Measurements from ENCODE around the gene PARD3. TPM values are rescaled to one million over a fixed set of nuclear protein-coding genes. Genes with fewer than 3 reads are reported as not detected.
"Not testable (repeated sequence)": the region's sequence is repeated elsewhere in the genome, so short reads cannot be mapped to it uniquely, and the experiment has no call there.

The PARD3 gene
- total RNA-seq, 1 donor from 2014 or later, result 58.7 TPM

DNA sequence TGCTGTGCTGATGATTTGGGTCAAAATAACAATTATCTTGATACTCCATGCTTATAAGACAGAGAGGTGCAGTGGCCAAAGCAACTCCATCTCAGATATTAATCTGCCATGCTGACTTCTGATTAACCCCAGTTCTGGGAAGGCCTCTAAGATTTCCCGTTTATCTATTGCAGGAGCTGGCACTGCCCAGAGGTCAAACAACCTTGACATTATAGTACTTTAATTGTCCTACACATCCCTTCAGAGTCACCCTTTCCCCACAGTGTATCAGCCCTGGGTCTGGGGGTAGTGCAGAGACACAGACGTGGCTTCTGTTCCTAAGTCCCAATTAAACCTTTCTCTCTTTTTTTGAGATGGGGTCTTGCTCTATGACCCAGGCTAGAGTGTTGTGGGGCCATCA lies 63.8 kb downstream of the PARD3 start:
- H3K9ac ChIP-seq, result no peak overlapping the region

DNA sequence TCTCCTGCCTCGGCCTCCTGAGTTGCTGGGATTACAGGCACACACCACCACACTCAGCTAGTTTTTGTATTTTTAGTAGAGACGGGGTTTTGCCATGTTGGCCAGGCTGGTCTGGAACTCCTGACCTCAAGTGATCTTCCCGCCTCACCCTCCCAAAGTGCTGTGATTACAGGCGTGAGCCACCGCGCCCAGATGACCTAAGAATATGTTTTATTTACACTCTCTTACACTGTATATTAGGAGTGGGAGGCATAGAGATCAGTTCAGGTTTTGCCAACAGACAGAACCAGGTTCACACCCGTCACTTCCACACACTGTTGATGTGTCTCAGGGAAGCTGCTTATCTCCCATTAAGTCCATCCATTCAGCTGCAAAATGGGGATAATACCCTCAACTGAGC lies 64.3 kb downstream of the PARD3 start:
- H3K4me1 Mint-ChIP-seq, result peaks cover 27% of the 10 kb centered on the region
- H3K9me3 Mint-ChIP-seq; H3K4me1 ChIP-seq; H2AFZ ChIP-seq (replicated peaks); H3K36me3 ChIP-seq; H3K27ac Mint-ChIP-seq; H3K36me3 Mint-ChIP-seq; H3F3A ChIP-seq (ENCODE audit: low read depth); H3K4me3 ChIP-seq; DNase-seq (ENCODE audit: low spot score); H3K27me3 Mint-ChIP-seq (ENCODE audit: insufficient read depth, low read depth); H3K4me3 Mint-ChIP-seq; H3K27ac ChIP-seq; H3K27me3 ChIP-seq; H3K4me2 ChIP-seq; H3K9me3 ChIP-seq (ENCODE audit: low read depth); H3K9ac ChIP-seq: not testable (repeated sequence)
- peaks cover 58% of the 10 kb centered on the region for H4K20me1 ChIP-seq (ENCODE audit: low read depth)
- H3K79me2 ChIP-seq (ENCODE audit: low read depth), result peaks cover 97% of the 10 kb centered on the region

More for the DNA sequence above, 63.8 kb downstream of the PARD3 start:
- peaks cover 58% of the 10 kb centered on the region for H4K20me1 ChIP-seq (ENCODE audit: low read depth)
- no peak overlapping the region for H3K27ac ChIP-seq
- no peaks in the 10 kb centered on the region for H3K27me3 ChIP-seq
- peaks cover 93% of the 10 kb centered on the region for H3K79me2 ChIP-seq (ENCODE audit: low read depth)
- TF ChIP-seq EZH2 (IDR thresholded peaks at IDR 0.05), result no peak
- TF ChIP-seq EZH2phosphoT487 (IDR thresholded peaks at IDR 0.05), result no peak
- TF ChIP-seq, protein P1, sequence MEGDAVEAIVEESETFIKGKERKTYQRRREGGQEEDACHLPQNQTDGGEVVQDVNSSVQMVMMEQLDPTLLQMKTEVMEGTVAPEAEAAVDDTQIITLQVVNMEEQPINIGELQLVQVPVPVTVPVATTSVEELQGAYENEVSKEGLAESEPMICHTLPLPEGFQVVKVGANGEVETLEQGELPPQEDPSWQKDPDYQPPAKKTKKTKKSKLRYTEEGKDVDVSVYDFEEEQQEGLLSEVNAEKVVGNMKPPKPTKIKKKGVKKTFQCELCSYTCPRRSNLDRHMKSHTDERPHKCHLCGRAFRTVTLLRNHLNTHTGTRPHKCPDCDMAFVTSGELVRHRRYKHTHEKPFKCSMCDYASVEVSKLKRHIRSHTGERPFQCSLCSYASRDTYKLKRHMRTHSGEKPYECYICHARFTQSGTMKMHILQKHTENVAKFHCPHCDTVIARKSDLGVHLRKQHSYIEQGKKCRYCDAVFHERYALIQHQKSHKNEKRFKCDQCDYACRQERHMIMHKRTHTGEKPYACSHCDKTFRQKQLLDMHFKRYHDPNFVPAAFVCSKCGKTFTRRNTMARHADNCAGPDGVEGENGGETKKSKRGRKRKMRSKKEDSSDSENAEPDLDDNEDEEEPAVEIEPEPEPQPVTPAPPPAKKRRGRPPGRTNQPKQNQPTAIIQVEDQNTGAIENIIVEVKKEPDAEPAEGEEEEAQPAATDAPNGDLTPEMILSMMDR (IDR thresholded peaks at IDR 0.05), result no peak
- Mint-ChIP-seq H3K4me1 (peaks cover 27% of the 10 kb centered on the region), H3K36me3 (peaks cover 5% of the 10 kb centered on the region), H3K27ac (no peak overlapping the region), H3K27me3 (ENCODE audit: insufficient read depth, low read depth) (no peaks in the 10 kb centered on the region), H3K9me3 (peaks cover 2% of the 10 kb centered on the region), H3K4me3 (no peak overlapping the region)
- no peak overlapping the region for H2AFZ ChIP-seq (replicated peaks)
- H3K4me1 ChIP-seq, result peaks cover 9% of the 10 kb centered on the region
- no peak overlapping the region for H3K4me3 ChIP-seq
- H3K36me3 ChIP-seq, result no peaks in the 10 kb centered on the region
- no peak overlapping the region for H3K4me2 ChIP-seq
- DNase-seq (ENCODE audit: low spot score), result no peak
- H3K9me3 ChIP-seq (ENCODE audit: low read depth), result no peaks in the 10 kb centered on the region
- peaks cover 8% of the 10 kb centered on the region for H3F3A ChIP-seq (ENCODE audit: low read depth)

DNA sequence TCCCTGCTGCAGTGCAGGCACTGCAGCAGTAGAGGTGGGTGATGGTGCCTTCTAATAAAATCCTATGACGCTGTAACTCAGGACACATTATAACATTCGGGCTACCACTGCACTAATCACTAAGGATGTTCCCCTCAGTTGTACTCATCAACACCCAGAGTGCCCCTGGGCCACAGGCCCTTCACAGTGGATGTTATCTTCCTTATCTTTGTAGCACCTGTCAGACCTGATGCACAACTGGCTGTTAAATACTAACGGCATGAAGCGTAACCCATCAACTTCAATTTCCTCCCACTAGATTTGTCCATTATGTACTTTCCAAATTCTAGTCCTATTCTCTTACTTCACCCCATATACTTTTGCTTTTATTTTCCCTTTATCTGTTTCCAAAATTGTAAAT lies 66.3 kb downstream of the PARD3 start:
- no peak for DNase-seq (ENCODE audit: low spot score)
- Histone ChIP-seq H3K9me3 (ENCODE audit: low read depth) (no peaks in the 10 kb centered on the region), H4K20me1 (ENCODE audit: low read depth) (peaks cover 69% of the 10 kb centered on the region), H3F3A (ENCODE audit: low read depth) (peaks cover 8% of the 10 kb centered on the region), H3K36me3 (no peaks in the 10 kb centered on the region), H3K4me2 (no peak overlapping the region), H3K4me3 (no peak overlapping the region), H3K79me2 (ENCODE audit: low read depth) (peaks cover 98% of the 10 kb centered on the region), H2AFZ (replicated peaks) (no peak overlapping the region), H3K27ac (no peak overlapping the region), H3K27me3 (no peaks in the 10 kb centered on the region), H3K4me1 (peaks cover 9% of the 10 kb centered on the region), H3K9ac (no peak overlapping the region)
- Mint-ChIP-seq H3K36me3 (peaks cover 4% of the 10 kb centered on the region), H3K9me3 (peaks cover 2% of the 10 kb centered on the region), H3K4me3 (no peak overlapping the region), H3K27me3 (ENCODE audit: insufficient read depth, low read depth) (no peaks in the 10 kb centered on the region), H3K4me1 (peaks cover 34% of the 10 kb centered on the region), H3K27ac (no peak overlapping the region)
- TF ChIP-seq EZH2phosphoT487 (IDR thresholded peaks at IDR 0.05) (no peak), EZH2 (IDR thresholded peaks at IDR 0.05) (no peak)
- TF ChIP-seq, protein P1 (IDR thresholded peaks at IDR 0.05), result no peak

DNA sequence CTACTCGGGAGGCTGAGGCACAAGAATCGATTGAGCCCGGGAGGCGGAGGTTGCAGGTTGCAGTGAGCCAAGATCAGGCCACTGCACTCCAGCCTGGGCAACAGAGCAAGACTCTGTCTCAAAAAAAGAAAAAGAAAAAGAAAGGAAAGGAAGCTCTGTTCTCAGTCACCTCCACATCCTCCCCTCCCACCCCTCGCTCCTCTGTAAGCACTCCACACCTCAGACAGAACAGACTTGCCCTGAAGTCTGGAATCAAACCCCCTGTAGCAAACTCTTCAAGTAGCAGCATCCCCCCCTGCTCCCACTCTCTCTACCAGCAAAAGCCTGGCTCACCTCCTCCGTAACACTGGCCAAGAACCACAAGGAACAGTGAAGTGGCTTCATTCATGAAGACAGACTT lies 66.7 kb downstream of the PARD3 start:
- TF ChIP-seq EZH2phosphoT487 (IDR thresholded peaks at IDR 0.05) (no peak), EZH2 (IDR thresholded peaks at IDR 0.05) (no peak)
- TF ChIP-seq, protein P1 (IDR thresholded peaks at IDR 0.05), result no peak
- H3K79me2 ChIP-seq (ENCODE audit: low read depth), result peaks cover 98% of the 10 kb centered on the region
- H3K4me1 ChIP-seq, result peaks cover 8% of the 10 kb centered on the region
- no peak overlapping the region for H3K4me3 ChIP-seq
- no peaks in the 10 kb centered on the region for H3K36me3 ChIP-seq
- H3K4me2 ChIP-seq, result no peak overlapping the region
- H3K4me1 Mint-ChIP-seq, result peaks cover 32% of the 10 kb centered on the region
- no peak overlapping the region for H3K27ac ChIP-seq
- H3F3A ChIP-seq (ENCODE audit: low read depth), result peaks cover 6% of the 10 kb centered on the region
- H2AFZ ChIP-seq (replicated peaks), result no peak overlapping the region
- H3K27me3 Mint-ChIP-seq (ENCODE audit: insufficient read depth, low read depth), result no peaks in the 10 kb centered on the region
- no peaks in the 10 kb centered on the region for H3K27me3 ChIP-seq
- H4K20me1 ChIP-seq (ENCODE audit: low read depth), result peaks cover 69% of the 10 kb centered on the region
- H3K36me3 Mint-ChIP-seq, result peaks cover 4% of the 10 kb centered on the region
- H3K9ac ChIP-seq, result no peak overlapping the region
- no peak overlapping the region for H3K27ac Mint-ChIP-seq
- no peak for DNase-seq (ENCODE audit: low spot score)
- H3K4me3 Mint-ChIP-seq, result no peak overlapping the region
- H3K9me3 ChIP-seq (ENCODE audit: low read depth), result no peaks in the 10 kb centered on the region
- H3K9me3 Mint-ChIP-seq, result peaks cover 2% of the 10 kb centered on the region

Data from neural progenitor cell (in vitro differentiated cells).